ENCODE data around the gene PTX4. TPM values are rescaled to one million over a fixed set of nuclear protein-coding genes. Genes with fewer than 3 reads are reported as not detected.

Gene PTX4
- total and polyA plus RNA-seq, 9 of the 15 experiments (the other 6 are each of a cell fraction or from before 2014, with no cell fraction given), result 0.11 TPM; not detected in 8

DNA sequence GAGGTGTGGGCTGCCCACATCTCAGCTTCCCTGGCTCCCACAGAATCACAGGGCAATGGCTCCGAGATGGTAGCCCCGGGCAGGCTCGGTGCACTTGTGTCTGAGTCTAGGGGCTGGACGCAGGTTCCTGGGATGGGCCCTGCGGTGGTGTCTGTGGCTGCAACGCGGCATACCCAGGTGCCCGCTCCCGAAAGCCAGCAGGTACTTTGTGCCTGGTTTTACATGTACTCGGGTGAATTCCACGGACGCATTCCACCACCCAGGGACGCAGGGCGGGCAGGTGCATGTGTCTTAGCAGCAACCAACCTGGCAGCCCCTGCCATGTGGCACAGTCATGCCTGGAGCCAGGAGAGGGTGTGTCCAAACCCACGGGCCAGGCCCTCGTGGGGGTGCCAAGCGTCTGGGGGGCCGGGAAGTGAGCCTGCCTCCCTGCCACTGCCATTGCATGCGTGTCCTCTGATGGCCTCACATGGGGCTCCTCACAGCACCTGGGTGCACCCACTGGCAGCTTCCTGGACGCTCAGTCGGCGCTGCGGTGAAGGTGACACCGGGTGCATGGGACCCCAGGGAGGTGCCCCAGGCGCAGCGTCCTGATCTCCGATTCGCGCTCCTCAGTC lies 40.3 kb upstream of the PTX4 start:
- POLR2A ChIA-PET, result interaction anchor here (0.6 kb wide), 1 partner anchor 42 kb away, joined by 4 read pairs; no protein-coding TSS in a partner anchor
- BruUV-seq (replicated peaks), result no TSS peak
- H3K4me2 ChIP-seq (ENCODE audit: insufficient read depth, low read length), result no peak overlapping the region
- ATAC-seq (no peak), FAIRE-seq (no peak), DNase-seq (ENCODE audit: extremely low read depth in 1 of 4, low spot score in 3 of 4) (no peak)
- intact Hi-C loops (cut with micrococcal nuclease) (no loop called here), in situ Hi-C loops (cut with MboI) (no loop called here)
- CTCF ChIA-PET (ENCODE audit: low intra/inter-chr PET ratio), result no interaction called here
- H3K79me2 ChIP-seq (ENCODE audit: control insufficient read depth, insufficient read depth, low read length), result no peaks in the 10 kb centered on the region
- peaks cover 18 to 71% of the 10 kb centered on the region in 2 experiments; a peak in 4 of 5 replicates for H3K27me3 ChIP-seq (ENCODE audit: control insufficient read depth in 2 of 2, insufficient read depth in 2 of 2, low read length in 2 of 2)
- no peaks in the 10 kb centered on the region for H3K9me1 ChIP-seq (ENCODE audit: control insufficient read depth, insufficient read depth, low read length)
- H3K4me1 ChIP-seq (replicated peaks in 1 of 2; ENCODE audit: control insufficient read depth in 2 of 2, insufficient read depth in 2 of 2, low read length in 2 of 2), result peaks cover 4 to 75% of the 10 kb centered on the region in 2 experiments; a peak in 3 of 5 replicates
- H3K4me3 ChIP-seq, result no peak overlapping the region
- no peak overlapping the region; a peak in 1 of 4 replicates for H3K9ac ChIP-seq (ENCODE audit: insufficient read depth in 1 of 2, low read depth in 2 of 2, low read length in 2 of 2)
- H3K9me3 ChIP-seq (replicated peaks; ENCODE audit: control insufficient read depth, insufficient read depth, low read depth, low read length), result no peaks in the 10 kb centered on the region
- 44% methylated on average over 29 of the region's 29 CpGs for WGBS (ENCODE audit: insufficient coverage, low coverage, missing lambda C conversion rate)
- peaks cover 10% of the 10 kb centered on the region for H4K20me1 ChIP-seq (replicated peaks; ENCODE audit: control insufficient read depth, insufficient read depth, low read length)
- H3K36me3 ChIP-seq (ENCODE audit: control insufficient read depth, insufficient read depth, low read length), result no peaks in the 10 kb centered on the region
- no peak overlapping the region for H3K27ac ChIP-seq (ENCODE audit: extremely low read depth, low read depth, low read length)
- H2AFZ ChIP-seq (ENCODE audit: low read depth, low read length), result no peak overlapping the region
- TF ChIP-seq ZNF584 (CRISPR knock-in tag; IDR thresholded peaks at IDR 0.05; ENCODE audit: low read depth) (no peak), ZFPM2 (CRISPR knock-in tag; IDR thresholded peaks at IDR 0.05) (no peak), TFAM (CRISPR knock-in tag; conservative IDR thresholded peaks at IDR 0.05) (no peak), ETS2 (tag; IDR thresholded peaks at IDR 0.05; ENCODE audit: borderline replicate concordance, poor library complexity, severe bottlenecking) (no peak), KHSRP (IDR thresholded peaks at IDR 0.05) (no peak), FOSL1 (tag; conservative IDR thresholded peaks at IDR 0.05) (no peak), MXI1 (IDR thresholded peaks at IDR 0.05; ENCODE audit: low read depth, low read length) (no peak), RNF2 (IDR thresholded peaks at IDR 0.05) (no peak), ZNF583 (CRISPR knock-in tag; IDR thresholded peaks at IDR 0.05) (no peak), BACH1 (tag; IDR thresholded peaks at IDR 0.05) (no peak), CHD7 (IDR thresholded peaks at IDR 0.05; ENCODE audit: low read depth, low read length) (no peak)
